Subcutaneous preadipocyte (primary cell): ENCODE results near the gene RTP4. TPM values are rescaled to one million over a fixed set of nuclear protein-coding genes. Genes with fewer than 3 reads are reported as not detected.

Experiments used
- total RNA-seq: library from RNA; depleted of rRNA; stranded (reverse); fragments of >200 nt; gene quantifications from 2 replicates; pipeline ENCODE4 v1.2.3, GENCODE V29; 2012

Gene RTP4
- total RNA-seq, result 0.20 and 1.1 TPM in 2 replicates

DNA sequence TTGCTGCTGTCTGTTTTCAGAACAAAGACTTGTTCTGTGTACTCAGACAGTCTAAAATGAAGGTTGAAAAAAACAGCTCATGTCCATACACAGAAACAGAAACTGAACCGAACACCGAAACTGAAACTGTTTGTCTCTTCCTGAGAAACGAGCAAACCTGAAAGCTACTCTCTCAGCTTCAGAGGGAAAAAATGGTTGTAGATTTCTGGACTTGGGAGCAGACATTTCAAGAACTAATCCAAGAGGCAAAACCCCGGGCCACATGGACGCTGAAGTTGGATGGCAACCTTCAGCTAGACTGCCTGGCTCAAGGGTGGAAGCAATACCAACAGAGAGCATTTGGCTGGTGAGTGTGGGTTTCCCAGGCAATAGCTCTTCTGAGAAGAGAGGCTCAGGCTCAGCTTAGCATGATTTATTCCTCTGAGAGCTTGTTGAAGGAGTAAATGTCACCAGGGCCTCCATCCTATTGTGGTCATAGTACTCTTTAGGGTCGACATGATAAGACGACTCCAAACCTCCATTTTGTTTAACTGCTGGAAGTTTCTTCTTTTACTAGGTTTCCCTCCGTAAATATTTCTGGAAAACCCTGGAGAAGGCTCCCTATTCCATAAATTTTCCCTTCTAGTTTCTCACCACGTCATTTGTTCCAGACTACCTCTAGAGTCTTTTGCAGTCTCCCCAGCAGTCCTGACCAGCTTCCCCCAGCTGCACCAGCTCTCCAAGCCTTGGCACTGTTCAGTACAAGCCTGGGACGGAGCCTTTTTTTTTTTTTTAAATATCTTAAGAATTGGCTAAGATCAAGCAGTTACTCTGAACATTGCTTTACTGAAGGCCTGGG lies at the start of gene RTP4:
Gene RTP4 (plus strand): TSS at position 135 of the 838 bp plus-strand sequence. CDS start 57 bp downstream, at position 192.

Other genes starting within 250 kb of the RTP4 start
- gene RPL39L, start 228.9 kb upstream of the RTP4 start, total RNA-seq, result 25.2 and 28.7 TPM in 2 replicates
- not detected in 2 replicates for gene RTP1, start 170.9 kb upstream of the RTP4 start, total RNA-seq
- 3.7 and 7.0 TPM in 2 replicates for gene MASP1, start 76.6 kb upstream of the RTP4 start, total RNA-seq